Measurements from ENCODE around the gene CRYBB3. TPM values are rescaled to one million over a fixed set of nuclear protein-coding genes. Genes with fewer than 3 reads are reported as not detected.

CRYBB3 gene
- total RNA-seq, 1 experiment from 2014 or later, result not detected

DNA sequence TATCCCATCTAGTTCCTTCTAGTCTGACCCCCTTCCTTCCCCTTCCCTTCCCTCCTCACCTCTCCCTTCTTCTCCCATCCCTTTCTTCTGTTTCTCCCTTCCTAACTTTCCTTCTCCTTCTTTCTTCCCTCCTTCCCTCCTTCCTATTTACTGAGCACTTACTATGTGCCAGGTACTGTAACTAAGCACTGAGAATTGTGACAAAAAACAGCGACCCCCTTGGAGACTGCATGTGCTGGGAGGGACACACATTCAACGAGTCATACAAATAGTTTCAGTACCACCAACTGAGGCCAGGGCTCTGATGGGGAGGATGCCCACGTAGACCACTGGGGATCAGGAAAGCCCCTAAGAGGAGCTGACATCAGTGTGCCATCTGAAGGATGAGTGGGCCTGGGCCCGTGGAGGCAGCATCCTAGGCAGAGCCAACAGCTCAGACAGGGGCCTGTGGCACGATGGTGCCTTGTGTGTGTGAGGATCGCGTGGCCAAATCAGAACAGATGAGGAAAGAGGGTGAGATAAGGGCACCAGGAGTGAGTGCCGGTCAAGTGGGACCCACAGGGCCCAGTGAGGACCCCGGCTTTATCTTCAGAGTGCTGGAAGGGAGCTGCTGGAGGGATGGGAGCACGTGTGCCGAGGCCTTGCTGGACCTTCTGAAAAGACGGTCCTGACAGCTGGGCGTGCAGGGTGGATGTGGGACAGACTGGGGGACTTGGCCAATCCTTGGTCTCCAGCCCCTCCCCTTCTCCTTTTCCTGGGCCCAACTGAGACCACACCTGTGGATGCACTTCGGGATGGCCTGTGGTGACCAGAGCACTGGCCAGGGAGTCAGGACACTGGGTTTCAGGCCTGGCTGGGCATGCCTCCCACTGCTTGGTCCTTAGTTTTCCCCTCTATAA, 38.4 kb upstream of the CRYBB3 start:
- CTCF ChIA-PET, result no interaction called here
- Histone ChIP-seq H3K4me1 (ENCODE audit: insufficient read depth, low read length, poor library complexity, severe bottlenecking) (no peaks in the 10 kb centered on the region), H3K27ac (ENCODE audit: low read depth, low read length, poor library complexity, severe bottlenecking) (no peak overlapping the region), H3K9me3 (ENCODE audit: low read depth, low read length, poor library complexity, severe bottlenecking) (no peaks in the 10 kb centered on the region), H3K4me3 (ENCODE audit: low read depth, low read length, poor library complexity, severe bottlenecking) (no peak overlapping the region), H3K36me3 (ENCODE audit: insufficient read depth, low read length, poor library complexity, severe bottlenecking) (no peaks in the 10 kb centered on the region), H3K27me3 (replicated peaks; ENCODE audit: insufficient read depth, low read depth, low read length, poor library complexity) (no peaks in the 10 kb centered on the region)
- DNase-seq (ENCODE audit: low spot score), result no peak
- POLR2A ChIA-PET (ENCODE audit: low non-redundant PET), result no interaction called here
- intact Hi-C loops (cut with micrococcal nuclease; ENCODE audit: unreplicated experiment), result no loop called here
- BruUV-seq (replicated peaks), result no TSS peak
- TF ChIP-seq, protein P1, sequence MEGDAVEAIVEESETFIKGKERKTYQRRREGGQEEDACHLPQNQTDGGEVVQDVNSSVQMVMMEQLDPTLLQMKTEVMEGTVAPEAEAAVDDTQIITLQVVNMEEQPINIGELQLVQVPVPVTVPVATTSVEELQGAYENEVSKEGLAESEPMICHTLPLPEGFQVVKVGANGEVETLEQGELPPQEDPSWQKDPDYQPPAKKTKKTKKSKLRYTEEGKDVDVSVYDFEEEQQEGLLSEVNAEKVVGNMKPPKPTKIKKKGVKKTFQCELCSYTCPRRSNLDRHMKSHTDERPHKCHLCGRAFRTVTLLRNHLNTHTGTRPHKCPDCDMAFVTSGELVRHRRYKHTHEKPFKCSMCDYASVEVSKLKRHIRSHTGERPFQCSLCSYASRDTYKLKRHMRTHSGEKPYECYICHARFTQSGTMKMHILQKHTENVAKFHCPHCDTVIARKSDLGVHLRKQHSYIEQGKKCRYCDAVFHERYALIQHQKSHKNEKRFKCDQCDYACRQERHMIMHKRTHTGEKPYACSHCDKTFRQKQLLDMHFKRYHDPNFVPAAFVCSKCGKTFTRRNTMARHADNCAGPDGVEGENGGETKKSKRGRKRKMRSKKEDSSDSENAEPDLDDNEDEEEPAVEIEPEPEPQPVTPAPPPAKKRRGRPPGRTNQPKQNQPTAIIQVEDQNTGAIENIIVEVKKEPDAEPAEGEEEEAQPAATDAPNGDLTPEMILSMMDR (conservative IDR thresholded peaks at IDR 0.05; ENCODE audit: low read depth, low read length), result no peak
- TF ChIP-seq EZH2 (IDR thresholded peaks at IDR 0.05; ENCODE audit: borderline replicate concordance, low read depth, low read length, poor library complexity, severe bottlenecking), result no peak

DNA sequence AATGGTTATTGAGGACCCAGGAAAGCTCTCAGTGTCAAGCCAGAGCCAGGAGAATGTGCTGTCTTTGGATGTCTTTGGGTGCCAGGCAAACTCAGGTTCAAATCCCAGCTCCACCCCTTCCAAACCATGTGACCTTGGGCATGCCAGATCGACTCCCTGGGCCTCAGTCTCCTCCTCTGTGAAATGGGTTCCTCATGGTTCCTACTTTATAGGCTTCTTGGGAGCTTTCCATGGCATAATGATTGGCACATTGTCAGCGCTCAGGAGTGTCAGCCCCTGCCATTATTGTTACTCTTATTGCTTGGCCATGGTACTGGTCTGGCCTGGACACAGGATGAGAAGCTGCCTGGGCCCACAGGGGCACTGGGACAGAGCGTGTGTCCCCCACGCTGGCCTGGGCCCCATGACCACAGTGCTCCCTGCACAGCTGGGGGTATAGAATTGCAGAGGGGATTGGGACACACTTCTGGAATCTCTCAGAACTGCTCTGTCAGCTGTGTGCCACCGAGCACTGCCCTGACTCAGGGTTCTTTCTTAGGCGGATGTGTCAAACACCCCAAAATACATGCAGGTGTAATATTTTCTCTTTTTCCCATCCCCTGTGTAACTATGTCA, 37.6 kb upstream of the CRYBB3 start:
- BruUV-seq (replicated peaks), result no TSS peak
- no peaks in the 10 kb centered on the region for H3K36me3 ChIP-seq (ENCODE audit: insufficient read depth, low read length, poor library complexity, severe bottlenecking)
- no peaks in the 10 kb centered on the region for H3K4me1 ChIP-seq (ENCODE audit: insufficient read depth, low read length, poor library complexity, severe bottlenecking)
- no peak overlapping the region for H3K4me3 ChIP-seq (ENCODE audit: low read depth, low read length, poor library complexity, severe bottlenecking)
- H3K27ac ChIP-seq (ENCODE audit: low read depth, low read length, poor library complexity, severe bottlenecking), result no peak overlapping the region
- intact Hi-C loops (cut with micrococcal nuclease; ENCODE audit: unreplicated experiment), result no loop called here
- CTCF ChIA-PET, result no interaction called here
- TF ChIP-seq EZH2 (IDR thresholded peaks at IDR 0.05; ENCODE audit: borderline replicate concordance, low read depth, low read length, poor library complexity, severe bottlenecking), result no peak
- TF ChIP-seq, protein P1 (conservative IDR thresholded peaks at IDR 0.05; ENCODE audit: low read depth, low read length), result no peak
- H3K9me3 ChIP-seq (ENCODE audit: low read depth, low read length, poor library complexity, severe bottlenecking), result no peaks in the 10 kb centered on the region
- no peaks in the 10 kb centered on the region for H3K27me3 ChIP-seq (replicated peaks; ENCODE audit: insufficient read depth, low read depth, low read length, poor library complexity)
- POLR2A ChIA-PET (ENCODE audit: low non-redundant PET), result no interaction called here
- DNase-seq (ENCODE audit: low spot score), result no peak

DNA sequence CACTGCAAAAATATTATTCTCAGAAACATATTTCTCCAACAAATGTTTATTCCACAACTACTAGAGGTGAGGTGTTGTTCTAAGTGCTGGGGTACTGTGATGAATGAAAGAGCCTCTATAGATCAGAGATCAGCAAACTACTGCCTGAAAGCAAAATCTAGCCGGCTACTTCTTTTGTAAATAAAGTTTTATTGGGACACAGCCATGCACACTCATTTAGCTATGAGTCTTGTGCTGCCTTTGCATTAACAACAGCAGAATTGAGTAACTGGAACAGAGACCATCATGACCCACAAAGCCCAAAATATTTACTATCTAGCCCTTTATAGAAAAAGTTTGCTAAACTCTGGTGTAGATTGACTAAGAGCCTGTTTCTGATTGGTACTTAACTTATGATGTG, 37.1 kb upstream of the CRYBB3 start:
- ChIA-PET POLR2A (ENCODE audit: low non-redundant PET) (no interaction called here), CTCF (no interaction called here)
- intact Hi-C loops (cut with micrococcal nuclease; ENCODE audit: unreplicated experiment), result no loop called here
- no peaks in the 10 kb centered on the region for H3K9me3 ChIP-seq (ENCODE audit: low read depth, low read length, poor library complexity, severe bottlenecking)
- no peak overlapping the region for H3K27ac ChIP-seq (ENCODE audit: low read depth, low read length, poor library complexity, severe bottlenecking)
- no peaks in the 10 kb centered on the region for H3K27me3 ChIP-seq (replicated peaks; ENCODE audit: insufficient read depth, low read depth, low read length, poor library complexity)
- no TSS peak for BruUV-seq (replicated peaks)
- TF ChIP-seq, protein P1 (conservative IDR thresholded peaks at IDR 0.05; ENCODE audit: low read depth, low read length), result no peak
- TF ChIP-seq EZH2 (IDR thresholded peaks at IDR 0.05; ENCODE audit: borderline replicate concordance, low read depth, low read length, poor library complexity, severe bottlenecking), result no peak
- no peak for DNase-seq (ENCODE audit: low spot score)
- H3K36me3 ChIP-seq (ENCODE audit: insufficient read depth, low read length, poor library complexity, severe bottlenecking), result no peaks in the 10 kb centered on the region
- no peaks in the 10 kb centered on the region for H3K4me1 ChIP-seq (ENCODE audit: insufficient read depth, low read length, poor library complexity, severe bottlenecking)
- no peak overlapping the region for H3K4me3 ChIP-seq (ENCODE audit: low read depth, low read length, poor library complexity, severe bottlenecking)
